WTC11 (cell line): ENCODE results near the gene KRTAP12-4. TPM values are rescaled to one million over a fixed set of nuclear protein-coding genes. Genes with fewer than 3 reads are reported as not detected.
A peak's percentile ranks its signal among the peaks of the same experiment; 100 is the strongest.

Experiments used
- ATAC-seq: fragments of 200-7000 bp; cut with Tn5 transposase; 2 replicates; pipeline ENCODE4 v1.10.0; 2021; ENCODE audit warnings: mild to moderate bottlenecking, moderate library complexity
- CTCF ChIA-PET: fragments of 300-600 bp; sonication (Branson Sonifier 250); formaldehyde crosslinking; loops from one replicate; lab custom pipeline; 2021; ENCODE audit warnings: antibody characterized with exemption; lab: Charles Lee
- POLR2A ChIA-PET: fragments of 350-600 bp; sonication (Branson Sonifier 250); formaldehyde crosslinking; loops from one replicate; lab custom pipeline; 2021; ENCODE audit warnings: antibody characterized with exemption; lab: Charles Lee
- DNase-seq: peaks from one replicate; pipeline ENCODE4 v3.0.0; 2021; ENCODE audit warnings: low spot score
- H3K27ac Mint-ChIP-seq: 2 replicates; pipeline ENCODE4 v1.8.0; 2021; ENCODE audit warnings: mixed read lengths
- H3K27me3 Mint-ChIP-seq: 2 replicates; pipeline ENCODE4 v1.8.0; 2021; ENCODE audit warnings: low read depth, mild to moderate bottlenecking, moderate library complexity, mixed read lengths
- H3K36me3 Mint-ChIP-seq: 2 replicates; pipeline ENCODE4 v1.8.0; 2021; ENCODE audit warnings: mixed read lengths
- H3K4me1 Mint-ChIP-seq: 2 replicates; pipeline ENCODE4 v1.8.0; 2022; ENCODE audit warnings: mixed read lengths
- H3K4me3 Mint-ChIP-seq: 2 replicates; pipeline ENCODE4 v1.8.0; 2021; ENCODE audit warnings: mild to moderate bottlenecking, moderate library complexity, mixed read lengths
- H3K9me3 Mint-ChIP-seq: 2 replicates; pipeline ENCODE4 v1.8.0; 2021; ENCODE audit warnings: mixed read lengths
- E2F4 ChIP-seq: sonication (generic); formaldehyde crosslinking; IDR thresholded peaks from 2 replicates; pipeline ENCODE4 v1.8.1; 2022; ENCODE audit warnings: low read depth, mild to moderate bottlenecking, moderate library complexity, missing genetic modification reagents, borderline replicate concordance
- ERG ChIP-seq: fragments of 250-450 bp; sonication (Bioruptor Pico); IDR thresholded peaks from 2 replicates; pipeline ENCODE4 v1.8.0; 2021; ENCODE audit warnings: mild to moderate bottlenecking
- FOXJ3 ChIP-seq: sonication (generic); formaldehyde crosslinking; IDR thresholded peaks from 2 replicates; pipeline ENCODE4 v1.9.0; 2021; ENCODE audit warnings: missing genetic modification reagents, mild to moderate bottlenecking, borderline replicate concordance
- FOXK1 ChIP-seq: sonication (generic); formaldehyde crosslinking; IDR thresholded peaks from 2 replicates; pipeline ENCODE4 v1.8.0; 2022; ENCODE audit warnings: mild to moderate bottlenecking, moderate library complexity, missing genetic modification reagents
- JAZF1 ChIP-seq: fragments of 250-450 bp; sonication (Bioruptor Pico); IDR thresholded peaks from 2 replicates; pipeline ENCODE4 v1.9.0; 2021; ENCODE audit warnings: moderate library complexity, mild to moderate bottlenecking, inconsistent platforms
- KAT7 ChIP-seq: sonication (generic); formaldehyde crosslinking; IDR thresholded peaks from 2 replicates; pipeline ENCODE4 v1.8.1; 2023; ENCODE audit warnings: missing genetic modification reagents, mild to moderate bottlenecking, borderline replicate concordance
- MAX ChIP-seq: sonication (generic); formaldehyde crosslinking; IDR thresholded peaks from 2 replicates; pipeline ENCODE4 v1.8.0; 2022; ENCODE audit warnings: mild to moderate bottlenecking, missing genetic modification reagents
- MLX ChIP-seq: sonication (generic); formaldehyde crosslinking; IDR thresholded peaks from 2 replicates; pipeline ENCODE4 v1.8.1; 2023; ENCODE audit warnings: mild to moderate bottlenecking, missing genetic modification reagents, moderate library complexity
- PRDM15 ChIP-seq: sonication (generic); formaldehyde crosslinking; IDR thresholded peaks from 2 replicates; pipeline ENCODE4 v1.8.0; 2022; ENCODE audit warnings: missing genetic modification reagents
- PRRX2 ChIP-seq: fragments of 250-450 bp; sonication (Bioruptor Pico); IDR thresholded peaks from 2 replicates; pipeline ENCODE4 v1.8.0; 2021; ENCODE audit warnings: mild to moderate bottlenecking
- SP1 ChIP-seq: sonication (generic); formaldehyde crosslinking; conservative IDR thresholded peaks from 2 replicates; pipeline ENCODE4 v1.8.1; 2022; ENCODE audit warnings: missing genetic modification reagents
- TEAD1 ChIP-seq: sonication (generic); formaldehyde crosslinking; IDR thresholded peaks from 2 replicates; pipeline ENCODE4 v1.8.0; 2022; ENCODE audit warnings: mild to moderate bottlenecking, missing genetic modification reagents
- ZBTB43 ChIP-seq: sonication (generic); formaldehyde crosslinking; IDR thresholded peaks from 2 replicates; pipeline ENCODE4 v1.8.1; 2023; ENCODE audit warnings: mild to moderate bottlenecking, missing genetic modification reagents
- ZNF121 ChIP-seq: sonication (generic); formaldehyde crosslinking; IDR thresholded peaks from 2 replicates; pipeline ENCODE4 v1.8.0; 2023; ENCODE audit warnings: missing genetic modification reagents
- ZNF281 ChIP-seq: sonication (generic); formaldehyde crosslinking; IDR thresholded peaks from 2 replicates; pipeline ENCODE4 v1.8.0; 2023; ENCODE audit warnings: mild to moderate bottlenecking, missing genetic modification reagents
- ZNF317 ChIP-seq: sonication (generic); formaldehyde crosslinking; IDR thresholded peaks from 2 replicates; pipeline ENCODE4 v1.8.1; 2023; ENCODE audit warnings: low read depth, mild to moderate bottlenecking, moderate library complexity, missing genetic modification reagents, borderline replicate concordance
- ZNF532 ChIP-seq: fragments of 250-450 bp; sonication (Bioruptor Pico); IDR thresholded peaks from 2 replicates; pipeline ENCODE4 v1.9.0; 2021; ENCODE audit warnings: mild to moderate bottlenecking, borderline replicate concordance
- total RNA-seq: library from RNA; stranded (reverse); gene quantifications from 3 replicates; pipeline ENCODE4 v1.2.3, GENCODE V29; 2021

The KRTAP12-4 gene
- total RNA-seq, 1 experiment from 2014 or later: not detected

- no peak overlapping the region for H3K4me3 Mint-ChIP-seq
- CTCF ChIA-PET: interaction anchor here (1.1 to 1.4 kb wide), 2 partner anchors 32 to 95 kb away, joined by 3 to 4 read pairs; no protein-coding TSS in a partner anchor
- no peak overlapping the region for H3K27ac Mint-ChIP-seq
- no peak for TF ChIP-seq KAT7 (CRISPR knock-in tag)
- TF ChIP-seq ERG (CRISPR knock-in tag): no peak
- TF ChIP-seq FOXJ3 (CRISPR knock-in tag): no peak
- TF ChIP-seq E2F4 (CRISPR knock-in tag): no peak
- no peak for TF ChIP-seq ZNF532 (CRISPR knock-in tag)
- TF ChIP-seq ZBTB43 (CRISPR knock-in tag): no peak
- no peak for TF ChIP-seq TEAD1 (CRISPR knock-in tag)
- TF ChIP-seq ZNF317 (CRISPR knock-in tag): no peak
- no peak for TF ChIP-seq MLX
- no peak for TF ChIP-seq PRRX2 (CRISPR knock-in tag)
- TF ChIP-seq ZNF121 (CRISPR knock-in tag): no peak
- no peak for TF ChIP-seq JAZF1 (CRISPR knock-in tag)
- H3K36me3 Mint-ChIP-seq: peaks cover 23% of the 10 kb centered on the region
- DNase-seq: no peak
- POLR2A ChIA-PET: no interaction called here
- no peak for ATAC-seq
- peaks cover 10% of the 10 kb centered on the region for H3K27me3 Mint-ChIP-seq
- H3K4me1 Mint-ChIP-seq: peaks cover 12% of the 10 kb centered on the region
- peaks cover 24% of the 10 kb centered on the region for H3K9me3 Mint-ChIP-seq
Observed at GRCh38 chr21:44653656-44654575, 543 bp downstream of the KRTAP12-4 start.

- DNase-seq (peak; percentile 33), ATAC-seq (peak; percentile 58; the same call in 1 of the 2 replicates)
- CTCF ChIA-PET: interaction anchor here (1.4 kb wide), 1 partner anchor 96 kb away, joined by 4 read pairs; no protein-coding TSS in a partner anchor
- peaks cover 10% of the 10 kb centered on the region for H3K27me3 Mint-ChIP-seq
- H3K4me3 Mint-ChIP-seq: no peak overlapping the region
- peaks cover 21% of the 10 kb centered on the region for H3K36me3 Mint-ChIP-seq
- POLR2A ChIA-PET: no interaction called here
- H3K27ac Mint-ChIP-seq: no peak overlapping the region
- peaks cover 5% of the 10 kb centered on the region for H3K4me1 Mint-ChIP-seq
- H3K9me3 Mint-ChIP-seq: peaks cover 24% of the 10 kb centered on the region
- TF ChIP-seq PRDM15 (CRISPR knock-in tag) (peak; percentile 90), ZNF281 (CRISPR knock-in tag) (no peak), SP1 (CRISPR knock-in tag) (0 out of 2 replicates have a peak, but pooled peaks have one; percentile 37), FOXK1 (no peak), MAX (peak; percentile 72; the same call in 1 of the 2 replicates)
Observed at GRCh38 chr21:44653123-44653522, 1.3 kb downstream of the KRTAP12-4 start.
